ENCODE results near the gene OR1A2. TPM values are rescaled to one million over a fixed set of nuclear protein-coding genes. Genes with fewer than 3 reads are reported as not detected.

OR1A2 gene
- not detected in 5 replicates for total RNA-seq (2022; extraction: Qiagen RNA extraction; ENCODE audit: low read depth)

GRCh38 chr17:3197219-3197618 is at the start of gene OR1A2:
Gene OR1A2 (plus strand): TSS chr17:3197519. CDS start chr17:3197519, 0 bp downstream.

DNA sequence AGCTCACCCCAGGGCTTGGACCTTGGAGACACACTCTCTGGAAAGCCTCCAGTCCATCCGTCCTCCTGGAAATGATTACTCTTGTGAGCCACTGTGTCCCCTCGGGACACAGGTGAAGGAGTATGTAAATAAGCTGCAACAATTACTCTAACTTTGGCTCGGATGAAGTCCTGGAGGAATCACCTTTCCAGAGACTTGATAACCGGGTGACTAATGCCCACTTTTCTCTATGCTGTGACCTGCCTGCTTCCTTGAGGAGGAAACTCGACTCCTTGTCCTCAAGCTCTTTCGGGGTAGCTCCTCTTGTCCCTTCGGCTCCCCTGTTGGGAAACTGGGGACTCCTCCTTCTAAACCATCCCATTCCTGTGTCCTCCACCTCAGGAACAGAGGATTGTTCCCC is 10.0 kb downstream of the OR1A2 start, which contains the start of gene OR1A1:
Gene OR1A1 (plus strand): TSS at position 301 of the 400 bp plus-strand sequence. CDS start 7,954 bp downstream, outside the sequence.

Other genes starting within 250 kb of the OR1A2 start
- not detected in 5 replicates for gene OR1D5, start 133.9 kb upstream of the OR1A2 start, total RNA-seq (2022; extraction: Qiagen RNA extraction; ENCODE audit: low read depth)
- not detected in 5 replicates for gene OR1D2, start 93.1 kb upstream of the OR1A2 start, total RNA-seq (2022; extraction: Qiagen RNA extraction; ENCODE audit: low read depth)
- not detected in 5 replicates for gene OR1G1, start 70.0 kb upstream of the OR1A2 start, total RNA-seq (2022; extraction: Qiagen RNA extraction; ENCODE audit: low read depth)
- gene OR1A1, start 10.1 kb downstream of the OR1A2 start, total RNA-seq (2022; extraction: Qiagen RNA extraction; ENCODE audit: low read depth) = not detected in 5 replicates
- gene OR3A1, start 100.8 kb downstream of the OR1A2 start, total RNA-seq (2022; extraction: Qiagen RNA extraction; ENCODE audit: low read depth) = not detected in 5 replicates
- gene OR3A2, start 188.8 kb downstream of the OR1A2 start, total RNA-seq (2022; extraction: Qiagen RNA extraction; ENCODE audit: low read depth) = not detected in 5 replicates
- gene OR1E1, start 200.9 kb downstream of the OR1A2 start, total RNA-seq (2022; extraction: Qiagen RNA extraction; ENCODE audit: low read depth) = not detected in 5 replicates
- gene OR3A3, start 213.9 kb downstream of the OR1A2 start, total RNA-seq (2022; extraction: Qiagen RNA extraction; ENCODE audit: low read depth) = not detected in 5 replicates
- gene OR1E2, start 236.3 kb downstream of the OR1A2 start, total RNA-seq (2022; extraction: Qiagen RNA extraction; ENCODE audit: low read depth) = not detected in 5 replicates